ENCODE data around the gene TMEM132D. TPM values are rescaled to one million over a fixed set of nuclear protein-coding genes. Genes with fewer than 3 reads are reported as not detected.

The TMEM132D gene
- total RNA-seq, 1 donor from 2014 or later, result not detected

GRCh38 chr12:129693731-129694130, 210.1 kb downstream of the TMEM132D start:
- Histone ChIP-seq H4K20me1 (ENCODE audit: insufficient read depth, low read length) (no peaks in the 10 kb centered on the region), H3K9me3 (ENCODE audit: insufficient read depth, low read depth, low read length) (no peaks in the 10 kb centered on the region), H3K36me3 (ENCODE audit: insufficient read depth, low read length) (no peaks in the 10 kb centered on the region), H3K79me2 (ENCODE audit: insufficient read depth, low read length) (no peaks in the 10 kb centered on the region), H3K4me1 (ENCODE audit: insufficient read depth, low read length) (peaks cover 8% of the 10 kb centered on the region), H2AFZ (ENCODE audit: low read depth, low read length) (no peak overlapping the region), H3K27me3 (ENCODE audit: insufficient read depth, low read length) (no peaks in the 10 kb centered on the region), H3K9ac (ENCODE audit: low read length) (no peak overlapping the region), H3K4me3 (ENCODE audit: insufficient read depth, low read depth, low read length) (no peak overlapping the region), H3K27ac (ENCODE audit: low read depth, low read length) (no peak overlapping the region), H3K4me2 (ENCODE audit: low read length) (no peak overlapping the region)
- no peak overlapping the region for H3K4me3 Mint-ChIP-seq (ENCODE audit: unreplicated experiment)
- no peaks in the 10 kb centered on the region for H3K27me3 Mint-ChIP-seq (ENCODE audit: low read depth, unreplicated experiment)
- peaks cover 7% of the 10 kb centered on the region for H3K9me3 Mint-ChIP-seq (ENCODE audit: unreplicated experiment)
- no peaks in the 10 kb centered on the region for H3K4me1 Mint-ChIP-seq (ENCODE audit: low read depth, unreplicated experiment)
- H3K36me3 Mint-ChIP-seq (ENCODE audit: low read depth, unreplicated experiment), result no peaks in the 10 kb centered on the region
- DNase-seq (ENCODE audit: low read depth), result no peak
- H3K27ac Mint-ChIP-seq (ENCODE audit: unreplicated experiment), result no peak overlapping the region
- no peak for FAIRE-seq
- no peak for TF ChIP-seq CTCF (IDR thresholded peaks at IDR 0.05; ENCODE audit: insufficient read depth, low read depth, low read length)
- TF ChIP-seq EZH2 (IDR thresholded peaks at IDR 0.05; ENCODE audit: insufficient read depth, low read length), result no peak

- no peak overlapping the region for H3K27ac Mint-ChIP-seq (ENCODE audit: unreplicated experiment)
These were observed 216.1 kb downstream of the TMEM132D start for GRCh38 chr12:129687731-129688130.

More at GRCh38 chr12:129687731-129688130, 216.1 kb downstream of the TMEM132D start:
- Histone ChIP-seq H3K9ac (ENCODE audit: low read length) (no peak overlapping the region), H3K9me3 (ENCODE audit: insufficient read depth, low read depth, low read length) (no peaks in the 10 kb centered on the region), H3K4me3 (ENCODE audit: insufficient read depth, low read depth, low read length) (no peak overlapping the region), H4K20me1 (ENCODE audit: insufficient read depth, low read length) (no peaks in the 10 kb centered on the region), H3K27ac (ENCODE audit: low read depth, low read length) (no peak overlapping the region), H2AFZ (ENCODE audit: low read depth, low read length) (no peak overlapping the region), H3K4me2 (ENCODE audit: low read length) (no peak overlapping the region), H3K79me2 (ENCODE audit: insufficient read depth, low read length) (no peaks in the 10 kb centered on the region), H3K36me3 (ENCODE audit: insufficient read depth, low read length) (no peaks in the 10 kb centered on the region), H3K27me3 (ENCODE audit: insufficient read depth, low read length) (no peaks in the 10 kb centered on the region), H3K4me1 (ENCODE audit: insufficient read depth, low read length) (no peaks in the 10 kb centered on the region)
- Mint-ChIP-seq H3K9me3 (ENCODE audit: unreplicated experiment) (peaks cover 11% of the 10 kb centered on the region), H3K4me3 (ENCODE audit: unreplicated experiment) (no peak overlapping the region), H3K4me1 (ENCODE audit: low read depth, unreplicated experiment) (no peaks in the 10 kb centered on the region), H3K36me3 (ENCODE audit: low read depth, unreplicated experiment) (no peaks in the 10 kb centered on the region), H3K27me3 (ENCODE audit: low read depth, unreplicated experiment) (no peaks in the 10 kb centered on the region)
- TF ChIP-seq CTCF (IDR thresholded peaks at IDR 0.05; ENCODE audit: insufficient read depth, low read depth, low read length) (no peak), EZH2 (IDR thresholded peaks at IDR 0.05; ENCODE audit: insufficient read depth, low read length) (no peak)
- DNase-seq (ENCODE audit: low read depth) (no peak), FAIRE-seq (no peak)

All from astrocyte (in vitro differentiated cells and primary cell).